DMS153 treated with DMSO at 0.1 percent for 48 hours (cell line): ENCODE data around the gene PDIA5.

ENCODE experiments used
- DNase-seq: peaks from one replicate; lab custom pipeline; 2025; ENCODE audit not compliant: unreplicated experiment; lab: John Stamatoyannopoulos, UW

The PDIA5 gene

DNA sequence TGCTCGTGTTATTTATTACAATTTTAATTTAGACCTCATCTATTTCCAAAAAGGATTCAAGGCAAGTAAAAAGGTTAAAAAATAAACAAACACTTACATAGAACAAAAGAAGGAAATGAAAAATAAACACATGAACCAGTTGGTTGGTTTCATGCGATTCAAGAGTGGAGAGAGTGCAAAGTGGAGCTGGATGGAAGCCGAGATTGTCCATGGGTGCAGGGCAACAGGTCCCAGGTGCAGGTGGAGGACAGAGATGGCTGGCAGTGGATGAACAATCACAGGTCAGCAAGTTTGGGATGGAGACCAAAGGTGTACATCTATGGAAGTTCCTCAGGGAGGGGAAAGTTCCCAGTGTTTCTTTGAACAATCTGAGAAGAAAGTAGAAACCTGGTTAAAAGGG lies 27.6 kb upstream of the PDIA5 start:
- no peak for DNase-seq

GRCh38 chr3:123042413-123042812 lies 24.4 kb upstream of the PDIA5 start:
- DNase-seq = no peak

DNA sequence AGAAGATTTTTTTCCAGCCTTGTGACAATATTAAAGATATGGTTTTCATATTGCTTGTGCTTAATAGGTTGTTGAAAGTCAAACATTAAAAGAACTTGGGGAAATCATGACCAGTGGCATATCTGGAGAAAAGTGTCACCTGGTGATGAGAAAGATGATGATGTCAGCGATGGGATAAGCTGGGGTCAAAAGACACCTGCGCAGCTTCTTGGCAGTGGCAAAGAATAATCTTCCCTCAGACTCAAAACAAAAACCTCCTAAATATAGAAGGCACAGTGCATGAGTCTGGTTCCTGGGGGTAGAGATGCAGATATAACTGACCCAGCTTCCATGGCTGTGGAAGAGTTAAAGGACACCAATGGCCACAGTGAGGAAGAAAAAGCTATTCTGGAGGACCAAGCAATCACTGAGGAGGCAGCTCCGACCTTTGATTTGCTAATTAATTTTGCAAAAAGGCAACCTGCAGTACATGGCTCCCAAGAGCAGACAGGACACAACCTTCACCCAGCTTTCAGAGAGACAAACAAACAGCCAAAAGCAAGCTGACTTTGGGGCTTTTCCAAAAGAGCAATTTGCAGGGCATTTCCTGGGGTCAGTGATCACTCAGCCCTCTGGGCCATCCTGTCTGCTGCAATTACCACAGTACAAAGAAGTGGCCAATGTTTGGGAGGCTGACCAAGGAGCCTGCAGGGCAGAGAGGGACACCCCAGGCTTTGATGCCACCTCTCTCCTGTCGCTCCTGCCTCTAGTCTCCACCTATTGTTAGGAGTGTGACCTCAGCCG lies 21.7 kb upstream of the PDIA5 start:
- no peak for DNase-seq

DNA sequence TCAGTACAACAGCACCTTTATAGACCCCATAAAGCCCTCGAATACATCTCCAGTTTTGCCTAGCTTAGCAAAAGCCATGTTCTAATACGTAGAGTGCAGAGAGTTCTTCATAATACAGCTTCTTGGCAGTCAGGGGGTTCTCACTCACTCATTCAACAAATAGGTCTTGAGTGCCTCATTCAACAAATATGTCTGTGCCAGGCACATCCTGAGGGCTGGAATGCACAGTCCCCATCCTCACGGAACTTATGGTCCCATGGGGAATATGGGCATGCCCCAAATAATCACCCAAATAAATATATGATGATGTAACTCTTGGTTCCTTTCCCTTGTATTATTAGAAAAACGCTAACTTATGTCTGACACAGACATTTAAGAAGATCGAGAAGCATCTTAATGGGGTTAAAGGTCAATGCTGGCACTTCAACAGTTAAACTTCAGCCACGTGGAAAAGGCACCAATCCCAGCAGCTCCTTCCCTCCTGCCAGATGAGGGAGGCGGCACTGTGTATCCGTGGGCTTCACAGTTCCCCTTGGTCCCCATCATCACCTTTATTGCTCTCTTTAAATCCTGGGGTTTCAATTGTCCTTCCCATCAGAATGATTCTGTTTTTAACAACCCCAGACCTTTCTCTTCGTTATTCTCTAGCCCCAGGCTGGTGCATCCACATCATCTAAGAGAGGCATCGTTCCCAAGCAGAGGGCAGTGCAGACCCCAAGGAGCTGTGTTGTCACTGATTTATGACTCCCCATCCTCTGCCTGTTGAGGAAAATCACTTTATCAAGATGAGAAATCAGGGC lies 20.4 kb upstream of the PDIA5 start:
- no peak for DNase-seq

GRCh38 chr3:123047062-123047319 lies 19.8 kb upstream of the PDIA5 start:
- DNase-seq = no peak

GRCh38 chr3:123048480-123049237 lies 18.2 kb upstream of the PDIA5 start:
- DNase-seq = no peak

DNA sequence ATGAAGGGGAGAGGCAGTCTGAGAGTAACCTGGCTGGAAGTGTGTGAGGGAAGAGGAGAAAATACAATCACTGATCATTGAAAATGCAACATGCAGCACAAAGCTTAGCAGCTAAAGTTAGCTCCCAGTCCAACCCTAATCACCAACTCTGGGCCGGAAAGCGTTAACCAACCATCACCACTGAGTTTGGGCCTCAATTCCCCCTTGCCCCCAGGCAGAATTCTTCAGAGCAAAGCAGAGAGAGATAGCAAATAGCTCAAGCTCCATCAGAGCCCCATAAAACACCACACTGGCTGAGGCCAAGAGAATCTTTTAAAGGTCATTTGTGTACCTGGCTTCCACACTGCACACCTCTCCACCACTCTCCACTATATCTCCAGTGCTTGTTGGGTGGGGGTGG lies 16.2 kb upstream of the PDIA5 start:
- DNase-seq = no peak

- DNase-seq = no peak
Observed at GRCh38 chr3:123053107-123053506, 13.7 kb upstream of the PDIA5 start.

DNA sequence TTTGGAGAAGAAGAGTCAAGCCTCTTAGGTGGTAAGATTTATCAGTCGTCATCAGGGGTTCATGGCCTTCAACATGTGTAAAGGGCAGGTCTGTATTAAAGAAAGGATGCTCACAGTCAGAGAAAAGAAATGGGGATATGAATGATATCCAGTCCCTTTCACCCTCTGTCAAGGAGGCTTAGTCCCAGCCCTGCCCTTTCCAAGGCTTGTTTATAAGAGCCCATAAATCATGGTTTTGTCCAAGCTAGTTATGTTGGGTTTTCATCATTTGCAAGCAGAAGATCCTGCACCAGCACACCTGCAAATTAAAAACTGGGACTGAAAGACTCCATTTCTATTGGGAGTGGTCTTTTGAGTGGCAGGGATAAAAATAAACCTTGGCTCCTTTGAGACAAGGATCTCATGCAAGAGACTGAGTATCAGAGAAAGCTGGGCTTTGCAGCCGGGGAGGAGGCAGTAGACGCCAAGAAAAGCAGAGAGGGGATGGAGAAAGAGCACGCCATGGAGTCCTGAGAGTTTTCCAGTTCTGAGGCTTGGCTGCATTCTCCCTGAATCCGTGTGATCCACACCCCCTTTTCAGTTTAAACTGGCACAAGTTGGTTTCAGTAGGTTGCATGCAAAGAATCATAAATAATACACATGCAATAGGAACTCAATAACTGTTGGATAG lies 12.6 kb upstream of the PDIA5 start:
- no peak for DNase-seq

DNA sequence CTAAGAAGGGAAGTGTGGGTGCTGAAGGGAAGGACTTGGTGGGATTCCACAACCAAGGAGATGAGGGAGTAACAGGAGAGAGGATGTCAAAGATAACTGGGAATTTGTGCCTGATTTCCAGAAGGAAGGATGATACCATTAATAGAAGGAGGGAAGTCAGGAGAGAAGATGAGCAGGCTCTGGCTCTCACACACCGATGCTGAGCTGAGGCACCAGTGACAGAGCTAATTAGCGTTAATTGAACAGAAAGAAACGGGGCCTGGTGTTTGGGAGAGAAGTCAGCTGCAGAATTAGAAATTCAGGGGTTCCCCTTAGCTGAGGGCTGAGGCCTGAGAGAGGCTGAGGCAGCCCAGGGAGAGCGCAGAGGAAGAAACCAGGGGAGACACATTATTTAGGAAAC lies 11.9 kb upstream of the PDIA5 start:
- DNase-seq = no peak

GRCh38 chr3:123055352-123055751 lies 11.5 kb upstream of the PDIA5 start:
- no peak for DNase-seq

- no peak for DNase-seq
Observed at GRCh38 chr3:123058505-123058904, 8.3 kb upstream of the PDIA5 start.

DNA sequence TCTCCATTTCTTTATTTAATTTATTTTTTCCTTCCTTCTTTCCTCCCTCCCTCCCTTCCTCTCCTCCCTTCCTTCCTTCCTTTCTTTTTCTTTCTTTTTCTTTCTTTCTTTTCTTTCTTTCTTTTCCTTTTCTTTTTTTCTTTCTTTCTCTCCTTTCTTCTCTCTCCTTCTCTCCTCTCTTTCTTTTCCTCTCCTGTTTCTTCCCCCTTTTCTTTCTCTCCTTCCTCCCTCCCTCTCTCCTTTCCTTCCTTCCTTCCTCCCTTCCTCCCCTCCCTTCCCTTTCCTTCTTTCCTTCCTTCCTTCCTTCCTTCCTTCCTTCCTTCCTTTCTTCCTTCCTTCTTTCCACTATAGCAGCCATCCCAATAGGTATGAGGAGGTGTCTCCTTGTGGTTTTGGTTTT lies 6.8 kb upstream of the PDIA5 start:
- DNase-seq = no peak

- DNase-seq = no peak
Observed at GRCh38 chr3:123061856-123062255, 5.0 kb upstream of the PDIA5 start.

DNA sequence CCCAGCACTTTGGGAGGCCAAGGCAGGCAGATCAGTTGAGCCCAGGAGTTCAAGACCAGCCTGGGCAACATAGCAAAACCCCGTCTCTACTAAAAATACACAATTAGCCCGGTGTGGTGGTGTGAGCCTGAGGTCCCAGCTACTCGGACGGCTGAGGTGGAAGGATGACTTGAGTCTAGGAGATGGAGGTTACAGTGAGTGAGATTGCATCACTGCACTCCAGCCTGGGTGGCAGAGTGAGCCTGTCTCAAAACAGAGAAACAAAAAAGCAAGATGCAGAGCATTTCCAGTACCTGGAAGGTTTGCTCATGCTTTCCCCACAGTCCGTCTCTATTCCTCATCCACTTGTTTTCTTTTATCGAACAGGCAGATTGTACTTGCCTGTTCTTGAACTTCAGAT lies 3.8 kb upstream of the PDIA5 start:
- DNase-seq = no peak

DNA sequence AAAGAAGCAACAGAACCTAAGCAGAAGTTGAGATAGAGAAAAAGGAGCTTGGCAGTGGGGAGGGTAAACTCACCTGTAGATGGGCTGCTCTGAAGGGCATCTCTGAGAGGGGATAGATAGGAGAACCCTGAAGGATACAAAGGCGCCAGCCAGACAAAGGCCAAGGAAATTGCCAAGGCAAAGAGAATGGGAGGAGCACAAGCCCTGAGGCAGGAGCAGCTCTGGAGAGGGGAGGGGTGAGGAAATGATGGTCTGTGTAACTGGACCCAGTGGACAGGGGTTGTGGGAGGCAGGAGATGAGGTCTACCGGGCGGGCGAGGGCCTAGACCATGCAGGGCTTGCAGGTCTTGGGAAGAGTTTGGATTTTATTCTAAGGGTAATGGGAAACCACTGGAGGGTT lies 2.3 kb upstream of the PDIA5 start:
- no peak for DNase-seq

DNA sequence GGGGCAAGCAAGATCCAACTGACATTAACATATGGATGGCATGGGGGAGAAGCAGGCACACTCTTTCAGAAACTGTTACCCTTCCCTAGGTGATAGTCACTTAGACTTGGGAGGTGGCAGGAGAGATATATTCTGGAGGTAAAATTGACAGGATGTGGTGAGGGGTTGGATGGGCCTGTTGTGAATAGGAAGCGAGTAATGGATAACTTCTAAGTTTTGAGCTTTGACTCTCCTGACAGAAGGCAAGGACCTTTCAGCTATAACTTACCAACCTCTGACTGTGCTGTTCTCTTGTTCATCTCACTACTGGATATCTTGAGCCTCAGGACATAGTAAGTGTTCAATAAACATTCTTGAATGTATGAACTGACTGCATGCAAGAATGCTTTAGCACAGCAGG lies 1.9 kb upstream of the PDIA5 start:
- no peak for DNase-seq

DNA sequence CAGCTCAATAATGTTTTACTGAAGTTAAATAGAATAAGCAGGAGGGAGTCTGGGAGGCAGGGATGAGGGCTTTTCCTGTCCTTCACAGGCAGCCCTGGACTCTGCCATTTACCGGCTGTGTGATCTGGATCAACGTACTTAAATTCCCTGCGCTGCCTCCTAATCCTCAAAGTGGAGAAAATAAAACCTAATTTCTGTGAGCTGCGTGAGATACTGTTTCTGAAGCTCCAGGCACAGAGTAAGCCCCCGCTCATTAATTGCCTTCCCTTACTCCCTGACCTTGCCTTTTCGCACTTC lies 278 bp upstream of the PDIA5 start:
- DNase-seq = no peak

GRCh38 chr3:123067689-123068600 lies 1.1 kb downstream of the PDIA5 start:
- DNase-seq = no peak

- no peak for DNase-seq
Observed at GRCh38 chr3:123068601-123069381, 2.0 kb downstream of the PDIA5 start.
